GM06990 (cell line): ENCODE measurements around the gene MX2.

Experiments used
- DNase-seq: peaks from one replicate; pipeline ENCODE4 v3.0.0-alpha.2; 2011; ENCODE audit not compliant: insufficient read length; ENCODE audit errors: extremely low read depth
- H3K27me3 ChIP-seq: replicated peaks from 2 replicates; pipeline ENCODE4 v1.6.0; 2011; ENCODE audit warnings: low read length; ENCODE audit not compliant: control insufficient read depth, insufficient read depth
- H3K36me3 ChIP-seq: 2 replicates; pipeline ENCODE4 v1.5.1; 2011; ENCODE audit warnings: low read length; ENCODE audit not compliant: control insufficient read depth, insufficient read depth
- H3K4me3 ChIP-seq: replicated peaks from 2 replicates; pipeline ENCODE4 v1.5.1; 2011; ENCODE audit warnings: low read depth, mild to moderate bottlenecking, control low read depth, low read length
- CTCF ChIP-seq: IDR thresholded peaks from 2 replicates; pipeline ENCODE4 v1.5.1; 2011; ENCODE audit warnings: low read length, control low read depth, mild to moderate bottlenecking, inconsistent platforms; ENCODE audit not compliant: insufficient read depth, poor library complexity, severe bottlenecking

Gene MX2

DNA sequence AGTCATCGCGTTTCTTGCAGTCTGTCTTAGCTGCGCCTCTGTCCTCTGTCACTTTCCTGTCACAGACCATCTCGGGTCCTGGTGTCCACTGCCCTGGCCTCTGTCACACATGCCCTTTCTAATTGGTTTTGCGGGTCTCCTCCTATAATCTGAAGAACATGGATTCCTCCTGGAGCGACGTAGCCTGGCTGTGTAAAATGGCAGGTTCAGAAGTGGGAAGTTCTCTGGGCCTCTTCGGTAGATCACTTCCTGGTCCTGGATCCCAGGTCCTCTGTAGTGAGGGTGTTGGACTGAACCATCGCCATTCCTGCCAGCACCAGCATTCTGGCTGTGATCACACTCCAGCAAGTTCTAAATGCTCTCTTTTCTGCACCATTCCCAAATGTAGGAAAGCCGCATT, 44.4 kb upstream of the MX2 start:
- Histone ChIP-seq H3K4me3 (no peak overlapping the region), H3K27me3 (no peaks in the 10 kb centered on the region; the same call in none of the 2 replicates)

DNA sequence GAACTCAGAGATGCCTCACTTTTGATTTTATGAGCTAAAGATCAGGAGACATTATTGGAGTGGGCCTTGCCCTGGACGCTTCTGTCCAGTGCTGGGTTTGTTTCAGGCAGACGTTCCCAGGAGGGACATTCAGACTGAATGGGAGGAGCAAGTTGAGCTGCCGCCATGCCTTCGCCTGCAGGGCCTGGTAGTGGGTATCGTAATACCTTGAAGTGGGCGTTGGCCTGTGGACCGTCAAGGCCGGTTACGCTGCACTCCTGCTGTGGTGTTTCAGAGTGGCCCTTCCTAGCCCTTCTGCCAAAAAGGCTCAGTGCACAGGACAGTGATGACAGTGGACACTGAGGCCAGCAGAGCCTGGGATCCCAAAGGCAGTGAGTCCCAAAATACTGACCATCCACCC, 43.6 kb upstream of the MX2 start:
- Histone ChIP-seq H3K4me3 (no peak overlapping the region), H3K27me3 (no peaks in the 10 kb centered on the region; the same call in none of the 2 replicates), H3K36me3 (no peaks in the 10 kb centered on the region)
- no peak for DNase-seq
- TF ChIP-seq CTCF = no peak

More for the DNA sequence above, 44.4 kb upstream of the MX2 start:
- H3K36me3 ChIP-seq = no peaks in the 10 kb centered on the region
- no peak for DNase-seq
- no peak for TF ChIP-seq CTCF

DNA sequence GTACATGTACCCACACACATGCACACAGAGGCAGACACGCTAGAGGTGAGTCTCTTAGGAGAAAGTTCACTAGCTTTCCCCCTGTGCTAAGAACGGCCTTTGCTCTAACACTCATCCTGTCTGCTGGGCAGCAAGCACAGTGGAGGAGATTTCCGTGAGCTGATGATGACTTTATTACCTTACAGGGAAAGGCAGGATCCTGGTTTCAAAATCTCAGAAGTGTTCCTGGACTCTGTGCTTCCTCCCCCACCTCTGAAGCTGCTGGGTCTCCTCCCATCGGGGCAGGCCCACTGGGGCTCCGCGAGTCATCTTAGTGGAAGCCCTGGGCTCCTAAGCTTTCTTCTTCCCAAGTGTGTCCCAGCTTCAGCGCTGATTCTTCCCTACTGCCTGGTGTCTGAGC, 42.6 kb upstream of the MX2 start:
- no peak for TF ChIP-seq CTCF
- Histone ChIP-seq H3K27me3 (no peaks in the 10 kb centered on the region; the same call in 1 of the 2 replicates), H3K4me3 (no peak overlapping the region), H3K36me3 (no peaks in the 10 kb centered on the region)
- DNase-seq = no peak

DNA sequence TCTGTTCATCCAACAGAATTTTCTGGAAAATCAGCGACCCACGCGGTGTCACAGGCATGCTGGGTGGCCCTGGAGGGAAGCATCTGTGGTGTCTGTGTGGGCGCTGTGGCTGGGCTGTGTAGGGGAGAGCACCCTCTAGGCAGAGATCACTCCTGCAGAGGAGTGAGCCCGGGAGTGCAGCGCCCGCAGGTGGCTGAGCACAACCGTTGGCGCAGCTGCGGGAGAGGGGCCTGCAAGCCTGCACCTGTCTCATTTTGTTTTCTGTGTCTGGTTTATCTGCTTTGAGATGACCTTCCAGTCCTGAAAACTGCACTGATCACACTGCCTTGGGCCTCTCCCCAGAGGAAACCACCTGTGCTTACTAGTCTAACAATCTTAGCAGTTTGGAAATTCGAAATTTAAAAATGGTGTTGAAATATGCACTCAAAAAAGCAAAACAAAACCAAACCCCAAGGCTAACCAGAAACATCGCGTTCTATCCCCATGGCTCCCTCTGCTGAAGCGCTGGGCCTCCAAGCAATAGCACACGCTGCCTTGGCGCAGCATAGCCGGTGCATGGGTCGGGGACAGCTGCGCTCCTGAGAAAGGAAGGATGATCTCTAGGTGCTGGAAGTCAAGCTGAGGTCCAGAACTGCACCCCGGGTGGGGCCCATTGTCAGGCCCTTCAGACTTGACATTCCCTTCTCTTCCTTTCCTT, 40.5 kb upstream of the MX2 start:
- Histone ChIP-seq H3K4me3 (no peak overlapping the region), H3K27me3 (no peaks in the 10 kb centered on the region; the same call in 1 of the 2 replicates), H3K36me3 (no peaks in the 10 kb centered on the region)
- peak; percentile 22 for DNase-seq
- no peak for TF ChIP-seq CTCF

GRCh38 chr21:41321908-41322495, 39.8 kb upstream of the MX2 start:
- H3K36me3 ChIP-seq = no peaks in the 10 kb centered on the region
- H3K27me3 ChIP-seq = no peaks in the 10 kb centered on the region; the same call in 1 of the 2 replicates
- no peak for TF ChIP-seq CTCF
- DNase-seq = no peak
- no peak overlapping the region for H3K4me3 ChIP-seq
